ENCODE results near the gene KRTAP5-2.
"Not testable (repeated sequence)": the region's sequence is repeated elsewhere in the genome, so short reads cannot be mapped to it uniquely, and the experiment has no call there.

Gene KRTAP5-2

GRCh38 chr11:1597994-1598380 lies at the start of gene KRTAP5-2:
TSS of gene KRTAP5-2 (minus strand) at chr11:1598294. CDS start at chr11:1598250, 44 bp downstream.
- in situ Hi-C loops (cut with HindIII; ENCODE audit: low pct_unique_long_range_greater_than_20kb, low sequenced_read_pairs), result no loop called here
- TF ChIP-seq JUND (IDR thresholded peaks at IDR 0.05; ENCODE audit: low read depth), result no peak
- DNase-seq (ENCODE audit: low read depth in 1 of 2, low spot score in 1 of 2), result no peak

- DNase-seq (ENCODE audit: low read depth in 1 of 2, low spot score in 1 of 2); in situ Hi-C loops (cut with HindIII; ENCODE audit: low pct_unique_long_range_greater_than_20kb, low sequenced_read_pairs): not testable (repeated sequence)
Observed at GRCh38 chr11:1646540-1646939, 48.4 kb upstream of the KRTAP5-2 start.

GRCh38 chr11:1645357-1645821 lies 47.3 kb upstream of the KRTAP5-2 start:
- in situ Hi-C loops (cut with HindIII; ENCODE audit: low pct_unique_long_range_greater_than_20kb, low sequenced_read_pairs), result no loop called here
- TF ChIP-seq JUND (IDR thresholded peaks at IDR 0.05; ENCODE audit: low read depth), result no peak
- DNase-seq (ENCODE audit: low read depth in 1 of 2, low spot score in 1 of 2), result no peak

- no peak for DNase-seq (ENCODE audit: low read depth in 1 of 2, low spot score in 1 of 2)
- in situ Hi-C loops (cut with HindIII; ENCODE audit: low pct_unique_long_range_greater_than_20kb, low sequenced_read_pairs), result no loop called here
- TF ChIP-seq JUND (IDR thresholded peaks at IDR 0.05; ENCODE audit: low read depth), result no peak
Observed at GRCh38 chr11:1644601-1645356, 46.7 kb upstream of the KRTAP5-2 start.

- in situ Hi-C loops (cut with HindIII; ENCODE audit: low pct_unique_long_range_greater_than_20kb, low sequenced_read_pairs), result no loop called here
- DNase-seq (ENCODE audit: low read depth in 1 of 2, low spot score in 1 of 2), result no peak
- no peak for TF ChIP-seq JUND (IDR thresholded peaks at IDR 0.05; ENCODE audit: low read depth)
Observed at GRCh38 chr11:1643146-1643690, 45.1 kb upstream of the KRTAP5-2 start.

GRCh38 chr11:1642288-1643145 lies 44.4 kb upstream of the KRTAP5-2 start:
- no peak for TF ChIP-seq JUND (IDR thresholded peaks at IDR 0.05; ENCODE audit: low read depth)

GRCh38 chr11:1641096-1641495 lies 43.0 kb upstream of the KRTAP5-2 start:
- in situ Hi-C loops (cut with HindIII; ENCODE audit: low pct_unique_long_range_greater_than_20kb, low sequenced_read_pairs), result no loop called here
- no peak for TF ChIP-seq JUND (IDR thresholded peaks at IDR 0.05; ENCODE audit: low read depth)
- no peak for DNase-seq (ENCODE audit: low read depth in 1 of 2, low spot score in 1 of 2)

More at GRCh38 chr11:1642288-1643145, 44.4 kb upstream of the KRTAP5-2 start:
- in situ Hi-C loops (cut with HindIII; ENCODE audit: low pct_unique_long_range_greater_than_20kb, low sequenced_read_pairs), result no loop called here
- no peak for DNase-seq (ENCODE audit: low read depth in 1 of 2, low spot score in 1 of 2)

GRCh38 chr11:1640076-1640946 lies 42.2 kb upstream of the KRTAP5-2 start:
- DNase-seq (ENCODE audit: low read depth in 1 of 2, low spot score in 1 of 2), result peak; percentile 59 to 64
- TF ChIP-seq JUND (IDR thresholded peaks at IDR 0.05; ENCODE audit: low read depth), result no peak
- in situ Hi-C loops (cut with HindIII; ENCODE audit: low pct_unique_long_range_greater_than_20kb, low sequenced_read_pairs), result no loop called here

GRCh38 chr11:1639666-1640065 lies 41.6 kb upstream of the KRTAP5-2 start:
- no peak for DNase-seq (ENCODE audit: low read depth in 1 of 2, low spot score in 1 of 2)
- in situ Hi-C loops (cut with HindIII; ENCODE audit: low pct_unique_long_range_greater_than_20kb, low sequenced_read_pairs), result no loop called here
- no peak for TF ChIP-seq JUND (IDR thresholded peaks at IDR 0.05; ENCODE audit: low read depth)

GRCh38 chr11:1639102-1639620 lies 41.1 kb upstream of the KRTAP5-2 start:
- in situ Hi-C loops (cut with HindIII; ENCODE audit: low pct_unique_long_range_greater_than_20kb, low sequenced_read_pairs), result no loop called here
- no peak for DNase-seq (ENCODE audit: low read depth in 1 of 2, low spot score in 1 of 2)
- no peak for TF ChIP-seq JUND (IDR thresholded peaks at IDR 0.05; ENCODE audit: low read depth)

GRCh38 chr11:1638344-1638743 lies 40.2 kb upstream of the KRTAP5-2 start:
- no peak for TF ChIP-seq JUND (IDR thresholded peaks at IDR 0.05; ENCODE audit: low read depth)
- in situ Hi-C loops (cut with HindIII; ENCODE audit: low pct_unique_long_range_greater_than_20kb, low sequenced_read_pairs), result no loop called here

GRCh38 chr11:1637628-1638027 lies 39.5 kb upstream of the KRTAP5-2 start:
- DNase-seq (ENCODE audit: low read depth in 1 of 2, low spot score in 1 of 2), result no peak
- in situ Hi-C loops (cut with HindIII; ENCODE audit: low pct_unique_long_range_greater_than_20kb, low sequenced_read_pairs), result no loop called here
- no peak for TF ChIP-seq JUND (IDR thresholded peaks at IDR 0.05; ENCODE audit: low read depth)

More at GRCh38 chr11:1638344-1638743, 40.2 kb upstream of the KRTAP5-2 start:
- no peak for DNase-seq (ENCODE audit: low read depth in 1 of 2, low spot score in 1 of 2)

Data from T47D (cell line).